AG08395 (cell line): ENCODE data around the gene EXOSC7.
A peak's percentile ranks its signal among the peaks of the same experiment; 100 is the strongest.
"Not testable (repeated sequence)": the region's sequence is repeated elsewhere in the genome, so short reads cannot be mapped to it uniquely, and the experiment has no call there.

ENCODE experiments used
- DNase-seq: peaks from one replicate; pipeline ENCODE4 v3.0.0; 2012; ENCODE audit warnings: mixed read lengths, low spot score

Gene EXOSC7

GRCh38 chr3:45024542-45025255 lies 48.7 kb downstream of the EXOSC7 start:
- DNase-seq = no peak

GRCh38 chr3:45026038-45026437 lies 50.0 kb downstream of the EXOSC7 start, which contains the start of gene CLEC3B:
CLEC3B (plus strand) TSS chr3:45026303; CDS start chr3:45026363, 60 bp downstream.
- peak; percentile 75 for DNase-seq

- peak; percentile 93 for DNase-seq
These were observed 50.9 kb downstream of the EXOSC7 start for GRCh38 chr3:45026957-45027356.

- no peak for DNase-seq
These were observed 51.4 kb downstream of the EXOSC7 start for GRCh38 chr3:45027441-45027840.

DNA sequence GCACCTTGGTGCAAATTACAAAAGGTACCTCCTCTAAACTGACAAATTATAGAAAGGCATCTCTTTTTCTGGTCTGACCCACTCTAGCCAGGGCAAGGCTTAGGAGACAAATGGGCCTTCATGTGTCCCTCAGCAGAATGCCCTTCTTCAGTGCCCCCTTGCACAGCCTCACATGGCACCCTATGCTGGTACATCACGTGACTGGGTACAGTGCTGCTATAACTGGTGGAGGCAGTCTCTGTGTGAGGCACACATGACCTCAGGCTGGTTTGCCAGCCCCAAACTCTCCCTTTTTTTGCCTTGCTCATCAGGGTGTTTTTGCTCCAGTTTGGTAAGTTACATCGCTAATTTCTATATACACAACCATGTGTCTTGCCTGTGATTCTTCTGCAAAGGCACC lies 53.2 kb downstream of the EXOSC7 start:
- DNase-seq = no peak

GRCh38 chr3:45029661-45030060 lies 53.6 kb downstream of the EXOSC7 start:
- DNase-seq = peak; percentile 63

GRCh38 chr3:45031531-45031930 lies 55.5 kb downstream of the EXOSC7 start:
- DNase-seq = no peak

DNA sequence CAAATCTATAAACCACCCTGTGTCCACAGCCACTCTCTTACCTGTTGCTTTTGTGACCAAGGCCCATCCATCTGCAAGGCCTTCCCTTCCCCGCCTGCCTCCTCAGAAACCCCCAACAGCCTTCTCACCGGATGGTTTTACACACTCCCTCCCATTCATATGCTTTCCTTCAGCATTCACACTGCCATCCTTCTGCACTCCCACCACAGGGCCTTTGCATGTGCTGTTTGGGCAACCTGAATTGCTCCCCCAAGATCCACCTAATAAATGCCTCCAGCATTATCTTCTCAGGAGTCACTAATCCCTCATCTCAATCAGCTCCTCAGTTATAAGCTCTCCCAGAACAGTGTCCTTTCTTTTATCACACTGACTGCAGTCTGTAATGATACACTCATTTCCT lies 56.1 kb downstream of the EXOSC7 start:
- DNase-seq = no peak

DNA sequence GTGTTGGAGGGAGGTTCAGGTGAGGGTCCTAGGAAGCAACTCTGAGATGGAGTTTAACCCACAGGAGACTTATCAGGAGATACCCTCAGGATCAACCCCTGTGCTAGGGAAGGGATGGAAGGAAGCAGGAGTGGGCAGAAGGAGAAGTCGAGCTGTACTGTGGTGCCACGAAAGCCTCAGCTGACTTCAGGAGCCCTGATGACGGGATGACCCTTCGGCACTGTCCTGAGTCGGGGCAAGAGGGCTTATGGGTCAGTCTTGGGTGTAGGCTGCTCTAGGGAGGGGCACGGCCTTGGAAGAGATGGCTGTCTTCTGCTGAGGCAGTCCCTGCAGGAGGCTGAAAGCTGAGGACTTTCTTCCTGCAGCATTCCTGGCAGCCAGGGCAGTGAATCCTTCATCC lies 57.7 kb downstream of the EXOSC7 start:
- no peak for DNase-seq

GRCh38 chr3:45034612-45035252 lies 58.7 kb downstream of the EXOSC7 start:
- no peak for DNase-seq

GRCh38 chr3:45035441-45036301 lies 59.6 kb downstream of the EXOSC7 start:
- no peak for DNase-seq

- DNase-seq = peak; percentile 95
These were observed 61.8 kb downstream of the EXOSC7 start for GRCh38 chr3:45037720-45038455.

DNA sequence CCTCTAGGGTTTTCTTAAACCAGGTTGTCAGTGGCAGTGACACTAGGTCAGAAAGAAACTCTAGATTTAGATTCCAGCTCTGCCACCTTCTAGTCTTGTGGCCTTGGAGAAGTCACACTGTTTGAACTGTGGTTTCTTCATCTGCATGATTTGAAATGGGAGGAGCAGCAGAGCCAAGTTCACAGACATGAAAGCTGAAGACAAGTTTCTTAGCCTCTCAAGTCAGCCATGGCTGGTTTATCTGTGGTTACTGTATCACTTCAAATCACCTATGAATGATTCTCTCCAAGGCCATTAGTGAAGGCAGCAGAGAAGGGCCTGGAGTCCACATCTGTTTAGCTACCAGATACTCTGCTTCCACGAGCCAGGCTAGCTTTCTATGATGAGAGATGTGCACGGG lies 65.6 kb downstream of the EXOSC7 start:
- no peak for DNase-seq

DNA sequence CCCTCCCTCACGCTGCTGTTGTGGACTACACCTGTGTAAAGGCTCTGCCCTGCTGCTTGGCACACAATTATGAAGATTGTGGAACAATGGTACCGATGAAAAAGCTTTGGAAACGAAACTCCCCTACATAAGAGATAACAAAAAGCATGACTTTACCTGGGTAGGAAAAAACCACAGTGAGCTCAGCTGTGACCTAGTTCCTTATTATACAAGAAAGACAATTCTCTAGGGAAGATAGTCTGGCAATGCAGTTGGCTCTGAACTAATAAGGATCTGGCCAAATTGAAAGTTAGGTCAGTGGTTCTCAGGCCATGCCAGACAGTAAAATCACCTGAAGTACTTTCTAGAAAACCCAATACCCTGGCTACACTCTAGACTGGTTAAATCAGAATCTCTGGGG lies 66.1 kb downstream of the EXOSC7 start:
- DNase-seq = no peak

DNA sequence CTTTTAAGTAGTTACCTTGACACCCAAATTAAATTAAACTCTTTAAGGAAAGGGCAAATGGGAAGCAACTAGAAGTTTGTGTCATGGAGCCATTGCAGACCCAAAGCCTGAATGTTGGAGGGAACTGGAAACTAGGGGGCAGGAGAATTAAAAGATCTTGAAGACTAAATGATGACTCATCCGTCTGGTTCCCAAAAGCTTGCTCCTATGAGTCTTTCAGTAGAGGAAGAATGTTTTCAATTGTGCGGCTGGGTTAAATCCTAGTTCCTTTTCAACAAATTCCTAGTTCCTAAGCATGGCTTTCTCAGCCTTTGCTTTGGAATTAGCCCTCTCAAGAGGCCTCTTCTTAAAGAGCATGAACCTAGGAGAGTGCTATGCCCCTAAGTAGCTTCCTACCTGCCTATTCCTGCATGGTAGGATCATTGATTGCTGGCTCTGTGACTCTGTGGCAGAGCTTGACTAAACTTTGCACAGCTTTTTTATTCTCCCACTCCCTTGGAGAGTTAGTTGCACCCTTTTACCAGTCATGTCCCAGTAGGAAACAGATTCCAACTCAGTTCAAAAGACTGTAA lies 67.8 kb downstream of the EXOSC7 start:
- DNase-seq = peak; percentile 86

DNA sequence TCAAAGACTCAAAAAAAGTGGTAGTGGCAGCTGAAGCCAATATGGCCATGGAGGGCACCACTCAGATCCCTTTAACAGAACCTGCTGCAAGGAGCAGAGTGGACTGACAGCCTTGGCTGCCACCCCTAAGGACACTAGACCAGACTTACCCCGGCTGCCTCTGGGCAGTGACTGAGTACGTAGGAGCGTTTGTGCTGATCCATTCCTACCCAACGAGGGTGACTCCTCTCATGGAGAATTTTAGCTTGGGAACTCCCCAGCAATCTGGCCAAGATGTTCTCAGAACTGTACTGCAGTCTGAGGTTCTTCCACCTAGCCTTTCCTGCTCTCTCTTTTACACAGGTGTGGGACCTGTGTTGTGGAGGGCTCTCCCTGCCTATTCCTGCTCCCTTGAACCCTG lies 72.2 kb downstream of the EXOSC7 start:
- peak; percentile 60 for DNase-seq

GRCh38 chr3:45049807-45050206 lies 73.8 kb downstream of the EXOSC7 start:
- no peak for DNase-seq

- DNase-seq = no peak
These were observed 75.6 kb downstream of the EXOSC7 start for GRCh38 chr3:45051685-45052084.

DNA sequence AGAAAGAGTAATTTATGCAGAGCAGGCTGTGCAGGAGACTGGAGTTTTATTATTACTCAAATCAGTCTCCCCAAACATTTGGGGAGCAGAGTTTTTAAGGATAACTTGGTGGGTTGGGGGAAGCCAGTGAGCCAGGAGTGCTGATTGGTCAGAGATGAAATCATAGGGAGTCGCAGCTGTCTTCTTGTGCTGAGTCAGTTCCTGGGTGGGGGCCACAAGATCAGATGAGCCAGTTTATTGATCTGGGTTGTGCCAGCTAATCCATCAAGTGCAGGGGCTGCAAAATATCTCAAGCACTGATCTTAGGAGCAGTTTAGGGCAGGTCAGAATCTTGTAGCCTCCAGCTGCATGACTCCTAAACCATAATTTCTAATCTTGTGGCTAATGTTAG lies 77.8 kb downstream of the EXOSC7 start:
- not testable (repeated sequence) for DNase-seq

DNA sequence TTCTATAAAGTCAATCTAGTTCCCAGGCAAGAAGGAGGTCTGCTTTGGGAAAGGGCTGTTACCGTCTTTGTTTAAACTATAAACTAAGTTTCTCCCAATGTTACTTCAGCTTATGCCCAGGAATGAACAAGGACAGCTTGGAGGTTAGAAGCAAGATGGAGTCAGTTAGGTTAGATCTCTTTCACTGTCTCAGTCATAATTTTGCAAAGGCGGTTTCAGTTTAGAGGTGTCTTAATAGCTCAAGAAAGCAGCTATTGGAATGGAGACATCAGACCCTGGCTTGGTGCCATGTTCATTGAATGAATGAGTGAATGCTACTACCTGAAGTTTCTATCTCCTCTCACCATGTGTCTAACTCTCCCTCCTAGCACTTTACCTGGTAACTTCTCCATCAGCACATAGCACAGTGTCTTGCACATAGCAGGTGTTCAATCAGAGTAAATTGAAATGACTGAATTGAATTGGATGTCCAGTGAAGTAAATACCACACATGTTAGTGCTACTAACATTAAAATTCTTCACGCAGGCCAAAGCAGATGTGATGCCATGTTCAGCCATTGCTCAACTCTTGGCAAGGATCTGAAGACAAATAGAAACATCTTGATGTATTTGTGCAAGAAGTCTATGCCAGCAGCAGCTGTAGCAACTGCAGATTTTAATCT lies 78.3 kb downstream of the EXOSC7 start:
- peak; percentile 77 for DNase-seq

GRCh38 chr3:45055032-45055410 lies 79.0 kb downstream of the EXOSC7 start:
- peak; percentile 64 for DNase-seq
